HT-29 (cell line): Measurements from ENCODE around the gene HOXA13. TPM values are rescaled to one million over a fixed set of nuclear protein-coding genes. Genes with fewer than 3 reads are reported as not detected.

ENCODE experiments used
- DNase-seq: peaks from one replicate; pipeline ENCODE4 v3.0.0-alpha.2; 2015; ENCODE audit warnings: low spot score
- total RNA-seq: library from RNA; depleted of rRNA; stranded (reverse); fragments of >200 nt; shearing (Covaris generic); gene quantifications from 2 replicates; pipeline ENCODE4 v1.2.3, GENCODE V29; 2014; rRNA removed

HOXA13 gene
- total RNA-seq, result 19.8 and 22.2 TPM in 2 replicates

- peak; percentile 92 for DNase-seq
Measured at GRCh38 chr7:27199849-27200760, at the start of gene HOXA13. Gene HOXA13, minus strand, starts transcription at chr7:27200091. Its CDS starts 14 bp downstream, at chr7:27200077.

- DNase-seq, result no peak
Measured at GRCh38 chr7:27248911-27249723, 49.2 kb upstream of the HOXA13 start.

GRCh38 chr7:27248427-27248806 is 48.5 kb upstream of the HOXA13 start:
- DNase-seq, result no peak

GRCh38 chr7:27247452-27248426 is 47.8 kb upstream of the HOXA13 start:
- DNase-seq, result no peak

- DNase-seq, result no peak
Measured at GRCh38 chr7:27247000-27247399, 47.1 kb upstream of the HOXA13 start.

GRCh38 chr7:27245798-27246691 is 46.2 kb upstream of the HOXA13 start:
- DNase-seq, result no peak

- DNase-seq, result no peak
Measured at GRCh38 chr7:27245124-27245797, 45.4 kb upstream of the HOXA13 start.

- peak; percentile 25 for DNase-seq
Measured at GRCh38 chr7:27244488-27245123, 44.7 kb upstream of the HOXA13 start.

- no peak for DNase-seq
Measured at GRCh38 chr7:27243340-27244163, 43.7 kb upstream of the HOXA13 start.

- peak; percentile 25 for DNase-seq
Measured at GRCh38 chr7:27242555-27243339, 42.9 kb upstream of the HOXA13 start, which contains the start of gene EVX1. Gene EVX1, plus strand, starts transcription at chr7:27242802. Its CDS starts 229 bp downstream, at chr7:27243031.

GRCh38 chr7:27242154-27242553 is 42.3 kb upstream of the HOXA13 start:
- no peak for DNase-seq

- DNase-seq, result no peak
Measured at GRCh38 chr7:27241189-27242056, 41.5 kb upstream of the HOXA13 start.

- DNase-seq, result no peak
Measured at GRCh38 chr7:27240015-27240731, 40.3 kb upstream of the HOXA13 start.

GRCh38 chr7:27239387-27240014 is 39.6 kb upstream of the HOXA13 start:
- DNase-seq, result no peak

GRCh38 chr7:27238979-27239386 is 39.1 kb upstream of the HOXA13 start:
- no peak for DNase-seq
